ENCODE data around the gene DUSP2. TPM values are rescaled to one million over a fixed set of nuclear protein-coding genes. Genes with fewer than 3 reads are reported as not detected.

Gene DUSP2
- total and polyA plus RNA-seq, 7 donors = 0.64 to 5.8 (median 2.4) TPM

DNA sequence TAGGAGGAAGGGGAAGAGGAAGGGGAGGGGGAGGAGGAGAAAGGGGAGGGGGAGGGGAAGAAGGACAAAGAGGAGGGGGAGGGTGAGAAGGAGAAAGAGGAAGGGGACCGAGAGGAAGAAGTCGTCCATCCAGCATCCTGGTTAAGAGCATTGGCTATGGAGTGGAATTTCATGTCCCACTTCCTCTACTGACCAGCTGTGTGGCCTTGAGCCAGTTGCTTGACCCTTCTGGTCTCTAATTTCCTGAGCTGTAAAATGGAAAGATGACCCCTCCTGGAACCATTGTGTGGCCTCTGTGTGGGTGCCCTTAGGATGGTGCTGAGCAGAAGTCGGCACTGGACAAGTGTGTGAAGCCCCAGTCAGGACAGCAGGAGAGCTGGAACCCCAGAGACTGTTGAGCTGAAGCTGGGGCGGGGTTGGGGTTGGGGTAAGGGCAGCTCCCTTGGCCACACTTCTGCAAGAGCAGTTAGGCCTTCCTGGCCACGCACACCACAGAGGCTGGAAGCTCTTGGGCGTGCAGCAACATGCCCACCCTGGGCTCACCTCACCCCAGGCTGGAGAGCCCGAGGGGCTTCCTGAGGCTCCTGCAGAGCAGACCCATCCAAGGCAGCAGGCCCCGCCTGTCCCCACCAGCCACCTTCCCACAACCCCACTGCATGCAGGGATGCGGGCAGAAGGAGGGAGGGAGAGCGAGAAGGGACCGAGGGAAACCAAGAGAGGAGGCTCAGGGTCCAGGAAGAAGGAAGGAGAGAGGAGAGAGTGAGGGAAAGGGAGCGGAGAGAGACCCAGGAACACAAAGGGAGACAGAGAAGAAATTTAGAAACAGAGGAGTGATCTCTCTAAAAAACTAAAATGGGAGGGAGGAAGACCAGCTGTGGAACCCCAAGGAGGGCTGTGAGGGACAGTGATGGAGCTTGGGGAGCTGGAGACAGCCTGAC, 45.1 kb downstream of the DUSP2 start:
- TF ChIP-seq, protein P1, sequence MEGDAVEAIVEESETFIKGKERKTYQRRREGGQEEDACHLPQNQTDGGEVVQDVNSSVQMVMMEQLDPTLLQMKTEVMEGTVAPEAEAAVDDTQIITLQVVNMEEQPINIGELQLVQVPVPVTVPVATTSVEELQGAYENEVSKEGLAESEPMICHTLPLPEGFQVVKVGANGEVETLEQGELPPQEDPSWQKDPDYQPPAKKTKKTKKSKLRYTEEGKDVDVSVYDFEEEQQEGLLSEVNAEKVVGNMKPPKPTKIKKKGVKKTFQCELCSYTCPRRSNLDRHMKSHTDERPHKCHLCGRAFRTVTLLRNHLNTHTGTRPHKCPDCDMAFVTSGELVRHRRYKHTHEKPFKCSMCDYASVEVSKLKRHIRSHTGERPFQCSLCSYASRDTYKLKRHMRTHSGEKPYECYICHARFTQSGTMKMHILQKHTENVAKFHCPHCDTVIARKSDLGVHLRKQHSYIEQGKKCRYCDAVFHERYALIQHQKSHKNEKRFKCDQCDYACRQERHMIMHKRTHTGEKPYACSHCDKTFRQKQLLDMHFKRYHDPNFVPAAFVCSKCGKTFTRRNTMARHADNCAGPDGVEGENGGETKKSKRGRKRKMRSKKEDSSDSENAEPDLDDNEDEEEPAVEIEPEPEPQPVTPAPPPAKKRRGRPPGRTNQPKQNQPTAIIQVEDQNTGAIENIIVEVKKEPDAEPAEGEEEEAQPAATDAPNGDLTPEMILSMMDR (IDR thresholded peaks at IDR 0.05) = no peak
- H3K36me3 ChIP-seq (ENCODE audit: insufficient read depth in 1 of 2, low read depth in 1 of 2) = no peaks in the 10 kb centered on the region
- H3K4me1 ChIP-seq = peaks cover 8% of the 10 kb centered on the region
- peaks cover under 1% of the 10 kb centered on the region for H3K9me3 ChIP-seq
- H3K27ac ChIP-seq = no peak overlapping the region
- WGBS, 3 donors = 65 to 74% (median 74%) methylated on average over 12 of the region's 12 CpGs
- intact Hi-C loops (cut with DNase I) = no loop called here
- H3K4me3 ChIP-seq = no peak overlapping the region
- no peaks in the 10 kb centered on the region for H3K27me3 ChIP-seq (ENCODE audit: insufficient read depth in 3 of 3, low read length in 2 of 3)
- DNase-seq (no peak), ATAC-seq (no peak)

DNA sequence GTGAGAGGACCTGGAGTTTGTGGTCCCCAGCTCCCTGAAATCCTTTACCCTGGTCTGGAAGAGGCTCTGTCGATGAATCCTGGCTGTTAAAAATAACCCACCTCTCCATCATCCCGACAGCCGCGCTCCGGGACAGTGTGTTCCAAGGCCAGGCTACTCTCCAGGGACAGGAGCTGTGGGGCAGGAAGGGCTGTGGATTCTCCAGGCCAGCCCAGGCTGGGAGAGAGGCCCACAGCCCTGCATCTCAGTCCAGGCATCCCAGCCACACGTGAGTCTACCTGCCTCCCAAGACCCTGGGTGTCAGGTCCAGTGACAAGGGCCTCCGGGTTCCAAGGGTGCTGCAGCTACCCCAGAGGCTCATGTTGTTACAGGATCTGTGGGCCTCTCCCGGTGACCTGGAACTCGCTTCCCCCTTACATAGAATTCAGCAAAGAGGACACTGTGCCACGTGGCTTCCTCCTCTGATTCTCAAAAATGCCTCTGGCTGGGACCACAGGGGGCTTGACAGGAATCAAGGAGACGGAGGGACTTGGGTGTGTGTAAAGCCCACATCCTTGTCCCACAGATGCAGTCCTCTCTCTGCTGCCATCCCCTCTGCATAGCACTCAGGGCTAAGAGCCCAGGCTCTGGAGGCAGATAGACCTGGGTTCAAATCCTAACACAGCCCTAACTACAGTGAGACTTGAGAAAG, 46.2 kb downstream of the DUSP2 start:
- peak; percentile 49 to 76 for DNase-seq
- peak overlapping the region; percentile 41 for H3K27ac ChIP-seq
- H3K36me3 ChIP-seq (ENCODE audit: insufficient read depth in 1 of 2, low read depth in 1 of 2) = no peaks in the 10 kb centered on the region
- no peaks in the 10 kb centered on the region for H3K27me3 ChIP-seq (ENCODE audit: insufficient read depth in 3 of 3, low read length in 2 of 3)
- ATAC-seq = peak in 3 of 4 donors; percentile 81 to 92 (median 89)
- peaks cover 8% of the 10 kb centered on the region for H3K4me1 ChIP-seq
- TF ChIP-seq, protein P1 (IDR thresholded peaks at IDR 0.05) = no peak
- no peak overlapping the region for H3K4me3 ChIP-seq
- 32 to 41% (median 33%) methylated on average over 11 of the region's 11 CpGs for WGBS, 3 donors
- no peaks in the 10 kb centered on the region for H3K9me3 ChIP-seq
- intact Hi-C loops (cut with DNase I) = no loop called here

GRCh38 chr2:96097951-96098823, 47.1 kb downstream of the DUSP2 start:
- Histone ChIP-seq H3K36me3 (ENCODE audit: insufficient read depth in 1 of 2, low read depth in 1 of 2) (no peaks in the 10 kb centered on the region), H3K27ac (peak overlapping the region; percentile 15), H3K4me1 (peaks cover 8% of the 10 kb centered on the region), H3K9me3 (no peaks in the 10 kb centered on the region), H3K4me3 (no peak overlapping the region), H3K27me3 (ENCODE audit: insufficient read depth in 3 of 3, low read length in 2 of 3) (no peaks in the 10 kb centered on the region)
- ATAC-seq = peak in 1 of 4 donors; percentile 23
- no peak for DNase-seq
- WGBS, 3 donors = 84 to 90% (median 88%) methylated on average over 7 of the region's 7 CpGs
- TF ChIP-seq, protein P1 (IDR thresholded peaks at IDR 0.05) = no peak
- intact Hi-C loops (cut with DNase I) = no loop called here

DNA sequence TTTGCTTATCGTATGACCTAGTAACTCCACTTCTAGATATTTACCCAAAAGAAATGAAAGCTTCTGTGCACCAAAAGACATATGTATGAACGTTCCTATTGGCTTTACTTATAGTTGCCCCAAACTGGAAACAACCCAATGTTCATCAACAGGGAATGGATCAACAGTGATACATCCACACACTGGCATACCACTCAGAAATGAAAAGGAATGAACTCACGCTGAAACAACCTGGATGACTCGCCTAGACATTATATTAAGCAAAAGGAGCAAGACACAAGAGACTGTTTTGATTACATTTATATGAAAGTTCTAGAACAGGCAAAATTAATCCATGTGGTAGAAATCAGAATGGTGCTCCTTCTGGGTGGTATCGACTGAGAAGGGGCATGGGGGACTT, 47.8 kb downstream of the DUSP2 start:
- 93 to 96% (median 95%) methylated on average over 5 of the region's 5 CpGs for WGBS, 3 donors
- H3K27me3 ChIP-seq (ENCODE audit: insufficient read depth in 3 of 3, low read length in 2 of 3) = no peaks in the 10 kb centered on the region
- H3K36me3 ChIP-seq (ENCODE audit: insufficient read depth in 1 of 2, low read depth in 1 of 2) = no peaks in the 10 kb centered on the region
- TF ChIP-seq, protein P1 (IDR thresholded peaks at IDR 0.05) = no peak
- H3K4me1 ChIP-seq = peaks cover 8% of the 10 kb centered on the region
- DNase-seq (no peak), ATAC-seq (no peak)
- no peak overlapping the region for H3K27ac ChIP-seq
- intact Hi-C loops (cut with DNase I) = no loop called here
- no peak overlapping the region for H3K4me3 ChIP-seq
- H3K9me3 ChIP-seq = no peaks in the 10 kb centered on the region
